ENCODE data around the gene STOML1. TPM values are rescaled to one million over a fixed set of nuclear protein-coding genes. Genes with fewer than 3 reads are reported as not detected.

The STOML1 gene
- total RNA-seq, 1 experiment from 2014 or later = 10.1 TPM

DNA sequence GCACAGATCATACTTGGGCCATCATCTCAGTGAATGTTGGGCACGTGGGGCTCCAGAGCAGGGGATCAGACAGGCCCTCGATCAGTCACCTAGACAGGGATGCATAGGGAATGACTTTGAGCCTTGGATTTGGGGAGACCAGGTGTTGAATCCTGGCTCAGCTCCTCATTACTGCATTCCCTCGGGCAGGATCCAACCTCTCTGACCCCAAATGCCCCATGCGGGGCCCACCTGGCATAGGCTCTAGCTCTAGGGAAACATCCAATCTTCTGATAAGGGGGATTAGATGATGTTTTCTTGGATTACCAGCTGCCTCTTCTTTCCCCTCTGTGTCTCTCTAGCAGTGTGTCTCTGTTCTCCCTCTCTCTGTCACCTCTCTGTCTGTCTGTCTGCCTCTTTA, 43.1 kb downstream of the STOML1 start:
- CTCF ChIA-PET = no interaction called here
- no peak for DNase-seq
- no peaks in the 10 kb centered on the region for H3K9me2 ChIP-seq (replicated peaks; ENCODE audit: low read length)

GRCh38 chr15:73948396-73948795, 43.7 kb downstream of the STOML1 start:
- no peak overlapping the region for H3K4me3 ChIP-seq (ENCODE audit: low read length)
- intact Hi-C loops (cut with micrococcal nuclease) = no loop called here
- H2AFZ ChIP-seq (ENCODE audit: low read length) = no peak overlapping the region
- CTCF ChIA-PET = no interaction called here
- no peak overlapping the region for H3K27ac ChIP-seq (ENCODE audit: low read length)
- peaks cover 15% of the 10 kb centered on the region for H3K4me1 ChIP-seq (ENCODE audit: insufficient read depth, low read length)
- no peak for TF ChIP-seq CTCF (conservative IDR thresholded peaks at IDR 0.05; ENCODE audit: low read depth, low read length)
- peaks cover 21% of the 10 kb centered on the region for H3K79me2 ChIP-seq (ENCODE audit: low read length)
- H3F3A ChIP-seq (ENCODE audit: low read length, unreplicated experiment) = no peaks in the 10 kb centered on the region
- no peaks in the 10 kb centered on the region for H3K9me2 ChIP-seq (replicated peaks; ENCODE audit: low read length)
- no peak for ATAC-seq
- BruUV-seq (replicated peaks) = no TSS peak
- H3K36me3 ChIP-seq (ENCODE audit: low read depth, low read length) = peaks cover 59% of the 10 kb centered on the region
- H3K9ac ChIP-seq (ENCODE audit: low read length) = no peak overlapping the region
- no peak overlapping the region for H3K4me2 ChIP-seq (ENCODE audit: low read length)
- POLR2A ChIA-PET (ENCODE audit: unreplicated experiment) = no interaction called here
- no peak for DNase-seq
- H4K20me1 ChIP-seq (ENCODE audit: low read length) = no peaks in the 10 kb centered on the region
- no peaks in the 10 kb centered on the region for H3K9me3 ChIP-seq (ENCODE audit: low read length)
- no peaks in the 10 kb centered on the region for H3K27me3 ChIP-seq (ENCODE audit: low read length)

More for the DNA sequence above, 43.1 kb downstream of the STOML1 start:
- no peak for ATAC-seq
- POLR2A ChIA-PET (ENCODE audit: unreplicated experiment) = no interaction called here
- H3K4me3 ChIP-seq (ENCODE audit: low read length) = no peak overlapping the region
- no peaks in the 10 kb centered on the region for H3F3A ChIP-seq (ENCODE audit: low read length, unreplicated experiment)
- no peak for TF ChIP-seq CTCF (conservative IDR thresholded peaks at IDR 0.05; ENCODE audit: low read depth, low read length)
- TF ChIP-seq EZH2phosphoT487 (IDR thresholded peaks at IDR 0.05; ENCODE audit: borderline replicate concordance, low read length) = no peak
- no peak for TF ChIP-seq EZH2 (IDR thresholded peaks at IDR 0.05; ENCODE audit: low read length, unreplicated experiment)
- no TSS peak for BruUV-seq (replicated peaks)
- H3K4me2 ChIP-seq (ENCODE audit: low read length) = no peak overlapping the region
- H3K27ac ChIP-seq (ENCODE audit: low read length) = no peak overlapping the region
- no peaks in the 10 kb centered on the region for H3K27me3 ChIP-seq (ENCODE audit: low read length)
- peaks cover 53% of the 10 kb centered on the region for H3K36me3 ChIP-seq (ENCODE audit: low read depth, low read length)
- intact Hi-C loops (cut with micrococcal nuclease) = no loop called here
- H3K4me1 ChIP-seq (ENCODE audit: insufficient read depth, low read length) = peaks cover 13% of the 10 kb centered on the region
- H3K79me2 ChIP-seq (ENCODE audit: low read length) = peaks cover 15% of the 10 kb centered on the region
- no peak overlapping the region for H2AFZ ChIP-seq (ENCODE audit: low read length)
- H4K20me1 ChIP-seq (ENCODE audit: low read length) = no peaks in the 10 kb centered on the region
- H3K9ac ChIP-seq (ENCODE audit: low read length) = no peak overlapping the region
- no peaks in the 10 kb centered on the region for H3K9me3 ChIP-seq (ENCODE audit: low read length)

GRCh38 chr15:73947651-73948050, 44.4 kb downstream of the STOML1 start:
- Histone ChIP-seq H3K79me2 (ENCODE audit: low read length) (peaks cover 28% of the 10 kb centered on the region), H2AFZ (ENCODE audit: low read length) (no peak overlapping the region), H3K36me3 (ENCODE audit: low read depth, low read length) (peaks cover 63% of the 10 kb centered on the region), H3K4me1 (ENCODE audit: insufficient read depth, low read length) (peaks cover 20% of the 10 kb centered on the region), H3K9ac (ENCODE audit: low read length) (no peak overlapping the region), H3K4me2 (ENCODE audit: low read length) (no peak overlapping the region), H3K27me3 (ENCODE audit: low read length) (no peaks in the 10 kb centered on the region), H3K9me2 (replicated peaks; ENCODE audit: low read length) (no peaks in the 10 kb centered on the region), H3K4me3 (ENCODE audit: low read length) (no peak overlapping the region), H4K20me1 (ENCODE audit: low read length) (no peaks in the 10 kb centered on the region), H3K9me3 (ENCODE audit: low read length) (no peaks in the 10 kb centered on the region), H3F3A (ENCODE audit: low read length, unreplicated experiment) (no peaks in the 10 kb centered on the region), H3K27ac (ENCODE audit: low read length) (no peak overlapping the region)
- CTCF ChIA-PET = no interaction called here
- ATAC-seq (no peak), DNase-seq (no peak)
- TF ChIP-seq CTCF (conservative IDR thresholded peaks at IDR 0.05; ENCODE audit: low read depth, low read length) = no peak
- TF ChIP-seq EZH2 (IDR thresholded peaks at IDR 0.05; ENCODE audit: low read length, unreplicated experiment) = no peak
- TF ChIP-seq EZH2phosphoT487 (IDR thresholded peaks at IDR 0.05; ENCODE audit: borderline replicate concordance, low read length) = no peak
- POLR2A ChIA-PET (ENCODE audit: unreplicated experiment) = no interaction called here
- intact Hi-C loops (cut with micrococcal nuclease) = no loop called here
- no TSS peak for BruUV-seq (replicated peaks)

All from PC-3 (cell line).